HL-60 (cell line): ENCODE measurements around the gene GYG1.

Source experiments
- GABPA ChIP-seq: IDR thresholded peaks from 2 replicates; pipeline ENCODE4 v1.6.1; 2012; ENCODE audit warnings: low read depth
- POLR2AphosphoS5 ChIP-seq: IDR thresholded peaks from 2 replicates; pipeline ENCODE4 v1.6.1; 2012; ENCODE audit warnings: low read depth
- REST ChIP-seq: IDR thresholded peaks from 2 replicates; pipeline ENCODE4 v1.6.1; 2012; ENCODE audit warnings: low read depth; ENCODE audit not compliant: insufficient replicate concordance
- SPI1 ChIP-seq: IDR thresholded peaks from 2 replicates; pipeline ENCODE4 v1.6.1; 2012; ENCODE audit warnings: low read depth, mild to moderate bottlenecking, borderline replicate concordance
- TF ChIP-seq, protein P1 (sequence below): IDR thresholded peaks from one replicate; pipeline ENCODE4 v1.5.1; 2011; ENCODE audit warnings: low read length, control low read depth, inconsistent platforms; ENCODE audit not compliant: insufficient read depth

DNA sequence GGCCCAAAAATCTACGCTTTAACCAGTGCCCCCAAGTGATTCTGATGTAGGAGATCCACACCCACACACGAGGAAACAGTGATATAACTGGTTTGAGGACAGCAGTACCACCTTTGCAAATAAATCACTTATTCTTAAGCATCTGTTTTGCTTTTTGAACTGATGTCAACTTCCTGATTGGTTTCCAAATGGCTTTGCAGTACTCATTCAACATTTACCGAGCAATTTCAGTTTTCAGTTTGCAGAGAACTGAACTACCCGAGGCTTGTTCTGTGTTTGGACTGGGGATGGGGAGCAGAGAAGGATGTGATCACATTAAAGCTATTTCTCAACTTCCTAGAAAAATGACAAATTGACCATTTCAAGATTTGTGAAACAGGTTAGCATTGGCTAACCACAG is 1.1 kb upstream of the GYG1 start:
- TF ChIP-seq, protein P1, sequence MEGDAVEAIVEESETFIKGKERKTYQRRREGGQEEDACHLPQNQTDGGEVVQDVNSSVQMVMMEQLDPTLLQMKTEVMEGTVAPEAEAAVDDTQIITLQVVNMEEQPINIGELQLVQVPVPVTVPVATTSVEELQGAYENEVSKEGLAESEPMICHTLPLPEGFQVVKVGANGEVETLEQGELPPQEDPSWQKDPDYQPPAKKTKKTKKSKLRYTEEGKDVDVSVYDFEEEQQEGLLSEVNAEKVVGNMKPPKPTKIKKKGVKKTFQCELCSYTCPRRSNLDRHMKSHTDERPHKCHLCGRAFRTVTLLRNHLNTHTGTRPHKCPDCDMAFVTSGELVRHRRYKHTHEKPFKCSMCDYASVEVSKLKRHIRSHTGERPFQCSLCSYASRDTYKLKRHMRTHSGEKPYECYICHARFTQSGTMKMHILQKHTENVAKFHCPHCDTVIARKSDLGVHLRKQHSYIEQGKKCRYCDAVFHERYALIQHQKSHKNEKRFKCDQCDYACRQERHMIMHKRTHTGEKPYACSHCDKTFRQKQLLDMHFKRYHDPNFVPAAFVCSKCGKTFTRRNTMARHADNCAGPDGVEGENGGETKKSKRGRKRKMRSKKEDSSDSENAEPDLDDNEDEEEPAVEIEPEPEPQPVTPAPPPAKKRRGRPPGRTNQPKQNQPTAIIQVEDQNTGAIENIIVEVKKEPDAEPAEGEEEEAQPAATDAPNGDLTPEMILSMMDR, result no peak
- no peak for TF ChIP-seq REST
- TF ChIP-seq POLR2AphosphoS5, result no peak
- TF ChIP-seq GABPA, result no peak
- no peak for TF ChIP-seq SPI1
